Naive B cell (primary cell): ENCODE results near the gene ABCC6. TPM values are rescaled to one million over a fixed set of nuclear protein-coding genes. Genes with fewer than 3 reads are reported as not detected.
"Not testable (repeated sequence)": the region's sequence is repeated elsewhere in the genome, so short reads cannot be mapped to it uniquely, and the experiment has no call there.

Source experiments
- ATAC-seq, 2 donors: fragments of 150-1000 bp; cut with Tn5 transposase; 2 replicates each; pipeline ENCODE4 v1.10.0; 2021; ENCODE audit warnings: low read depth in 2 of 2, mild to moderate bottlenecking in 2 of 2, moderate library complexity in 2 of 2
- DNase-seq: peaks from one replicate; pipeline ENCODE4 v3.0.0; 2022
- H3K27ac Mint-ChIP-seq, 6 donors: one replicate each; pipeline ENCODE4 v1.8.0; 2020 to 2022; ENCODE audit warnings: mild to moderate bottlenecking in 6 of 6, mixed read lengths in 6 of 6, moderate library complexity in 5 of 6, inconsistent platforms in 2 of 6
- H3K27me3 Mint-ChIP-seq, 3 donors: one replicate each; pipeline ENCODE4 v1.8.0; 2021 to 2022; ENCODE audit warnings: mixed read lengths in 3 of 3, mild to moderate bottlenecking in 1 of 3
- H3K36me3 Mint-ChIP-seq, 2 donors: one replicate each; pipeline ENCODE4 v1.8.0; 2020 to 2022; ENCODE audit warnings: mixed read lengths in 2 of 2, inconsistent platforms in 1 of 2, mild to moderate bottlenecking in 1 of 2
- H3K4me1 Mint-ChIP-seq, 3 donors: one replicate each; pipeline ENCODE4 v1.8.0; 2020 to 2022; ENCODE audit warnings: mixed read lengths in 3 of 3, inconsistent platforms in 1 of 3, mild to moderate bottlenecking in 1 of 3, moderate library complexity in 1 of 3
- H3K4me3 Mint-ChIP-seq, 8 donors: one replicate each; pipeline ENCODE4 v1.8.0; 2020 to 2022; ENCODE audit warnings: mild to moderate bottlenecking in 8 of 8, mixed read lengths in 8 of 8, moderate library complexity in 8 of 8, inconsistent platforms in 2 of 8
- H3K9me3 Mint-ChIP-seq, 7 donors: one replicate each; pipeline ENCODE4 v1.8.0; 2020 to 2022; ENCODE audit warnings: mixed read lengths in 7 of 7, mild to moderate bottlenecking in 5 of 7, inconsistent platforms in 2 of 7, moderate library complexity in 1 of 7
- polyA plus RNA-seq, 6 donors: library from polyadenylated mRNA; unstranded; fragments of 300-500 nt; fragmentation: Illumina TruSeq; gene quantifications; one replicate each; pipeline ENCODE4 v1.2.3, GENCODE V29; 2021; ENCODE audit warnings: low read depth in 6 of 6

Gene ABCC6
- polyA plus RNA-seq, 6 donors from 2014 or later = 0.09 to 0.26 TPM; not detected in 4

DNA sequence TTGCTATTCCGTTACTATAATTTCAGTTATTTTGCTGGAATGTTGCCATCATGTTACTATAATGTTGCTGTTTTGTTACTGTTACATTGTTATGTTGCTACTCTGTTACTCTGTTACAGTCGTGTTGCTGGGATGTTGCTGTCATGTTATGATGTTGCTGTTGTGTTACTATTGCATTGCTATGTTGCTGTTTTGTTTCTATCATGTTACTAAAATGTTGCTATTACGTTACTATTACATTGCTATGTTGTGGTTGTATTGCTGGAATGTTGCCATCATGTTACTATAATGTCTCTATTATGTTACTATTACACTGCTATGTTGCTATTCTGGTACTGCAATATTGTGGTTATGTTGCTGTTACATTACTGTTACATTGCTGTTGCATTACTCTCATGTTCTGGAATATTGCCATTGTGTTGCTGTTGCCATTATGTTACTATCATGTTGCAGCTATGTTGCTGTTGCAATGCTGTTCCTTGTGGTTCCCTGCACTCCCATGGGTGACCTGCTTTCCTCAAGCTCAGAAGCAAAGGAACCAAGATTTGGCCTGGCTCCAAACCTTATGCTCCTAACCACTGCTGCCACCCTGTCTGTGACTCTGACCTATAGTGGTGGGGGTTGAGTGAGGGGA is 64.4 kb downstream of the ABCC6 start:
- ATAC-seq (no peak), DNase-seq (no peak)
- H3K27ac Mint-ChIP-seq = no peak overlapping the region
- no peaks in the 10 kb centered on the region for H3K4me1 Mint-ChIP-seq
- H3K4me3 Mint-ChIP-seq = no peak overlapping the region
- peaks cover 0 to 19% (median 14%) of the 10 kb centered on the region in 3 donors for H3K27me3 Mint-ChIP-seq
- peaks cover 3 to 16% of the 10 kb centered on the region in 2 donors for H3K36me3 Mint-ChIP-seq
- H3K9me3 Mint-ChIP-seq = peaks cover 14 to 49% (median 38%) of the 10 kb centered on the region in 7 donors

DNA sequence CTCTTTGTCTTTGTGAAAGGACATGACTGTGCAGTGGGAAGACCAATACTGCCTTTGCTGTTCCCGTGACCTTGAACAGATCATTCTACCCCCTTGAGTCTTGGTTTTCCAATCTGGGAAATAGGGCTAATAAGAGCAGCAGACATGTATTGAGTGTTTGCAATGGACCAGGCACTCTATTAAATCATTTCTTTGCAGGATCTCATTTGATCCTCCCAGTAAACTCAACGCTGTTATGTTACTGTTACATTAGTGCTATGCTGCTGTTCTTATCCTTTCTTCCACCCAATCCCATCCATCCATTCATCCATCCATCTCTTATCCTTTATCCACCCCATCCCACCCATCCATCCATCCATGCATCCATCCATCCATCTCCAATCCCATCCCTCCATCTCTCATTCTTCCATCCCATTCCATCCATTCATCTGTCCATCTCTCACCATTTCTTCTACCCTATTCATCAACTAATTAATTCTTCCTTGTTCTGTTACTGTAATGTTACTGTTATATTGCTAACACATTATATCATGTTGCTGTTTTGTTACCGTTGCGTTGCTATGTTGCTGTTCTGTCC is 65.1 kb downstream of the ABCC6 start:
- H3K36me3 Mint-ChIP-seq = peaks cover 3 to 16% of the 10 kb centered on the region in 2 donors
- no peak for DNase-seq
- peaks cover 14 to 49% (median 38%) of the 10 kb centered on the region in 7 donors for H3K9me3 Mint-ChIP-seq
- H3K27ac Mint-ChIP-seq = peak overlapping the region in 2 of 6 donors; percentile 13 to 19
- no peak overlapping the region for H3K4me3 Mint-ChIP-seq
- H3K27me3 Mint-ChIP-seq = peaks cover 0 to 19% (median 14%) of the 10 kb centered on the region in 3 donors
- ATAC-seq = no peak
- no peaks in the 10 kb centered on the region for H3K4me1 Mint-ChIP-seq

DNA sequence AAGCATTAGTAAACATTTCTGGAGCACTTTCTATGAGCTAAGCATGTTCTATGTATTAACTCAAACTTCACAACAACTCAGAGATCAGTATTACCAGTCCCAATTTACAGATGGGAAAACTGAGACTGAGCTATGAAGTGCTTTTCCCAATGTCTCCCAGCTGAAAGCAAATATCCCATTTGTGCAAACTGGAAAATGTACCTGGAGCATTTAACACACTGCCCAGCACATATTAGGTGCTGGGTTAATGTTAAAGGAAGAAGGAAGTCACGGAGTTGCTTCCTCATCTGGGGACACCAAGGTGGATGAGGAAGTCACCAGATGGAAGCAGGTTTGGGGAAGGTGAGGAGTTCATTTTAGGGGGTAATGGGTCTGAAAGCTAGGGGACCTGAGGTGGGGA is 66.1 kb downstream of the ABCC6 start:
- H3K9me3 Mint-ChIP-seq = peaks cover 14 to 49% (median 38%) of the 10 kb centered on the region in 7 donors
- peaks cover 3 to 15% of the 10 kb centered on the region in 2 donors for H3K36me3 Mint-ChIP-seq
- H3K4me1 Mint-ChIP-seq = no peaks in the 10 kb centered on the region
- H3K4me3 Mint-ChIP-seq = no peak overlapping the region
- H3K27ac Mint-ChIP-seq = no peak overlapping the region
- ATAC-seq = no peak
- H3K27me3 Mint-ChIP-seq = peaks cover 0 to 18% (median 13%) of the 10 kb centered on the region in 3 donors
- no peak for DNase-seq

DNA sequence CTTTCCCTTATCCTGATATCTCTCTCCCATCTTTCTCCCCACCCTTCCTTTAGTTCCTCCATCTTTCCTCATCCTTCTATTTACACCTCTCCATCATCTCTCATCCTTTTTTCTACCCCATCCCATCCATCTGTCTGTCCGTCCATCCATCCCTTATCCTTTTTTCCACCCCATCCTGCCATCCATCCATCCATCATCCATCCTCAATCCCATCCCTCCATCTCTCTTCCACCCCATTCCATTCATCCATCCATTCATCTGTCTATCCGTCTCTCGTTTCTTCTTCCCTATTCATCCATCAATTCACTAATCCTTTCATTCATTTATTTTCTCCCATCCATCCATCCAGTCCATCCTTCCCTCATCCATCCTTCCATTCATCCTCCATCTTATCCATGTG is 68.1 kb downstream of the ABCC6 start:
- ATAC-seq (no peak), DNase-seq (no peak)
- Mint-ChIP-seq H3K36me3 (peaks cover 3 to 9% of the 10 kb centered on the region in 2 donors), H3K9me3 (peaks cover 8 to 36% (median 30%) of the 10 kb centered on the region in 7 donors), H3K4me1 (no peaks in the 10 kb centered on the region), H3K27ac (no peak overlapping the region), H3K4me3 (no peak overlapping the region), H3K27me3 (peaks cover 0 to 11% (median 8%) of the 10 kb centered on the region in 3 donors)

DNA sequence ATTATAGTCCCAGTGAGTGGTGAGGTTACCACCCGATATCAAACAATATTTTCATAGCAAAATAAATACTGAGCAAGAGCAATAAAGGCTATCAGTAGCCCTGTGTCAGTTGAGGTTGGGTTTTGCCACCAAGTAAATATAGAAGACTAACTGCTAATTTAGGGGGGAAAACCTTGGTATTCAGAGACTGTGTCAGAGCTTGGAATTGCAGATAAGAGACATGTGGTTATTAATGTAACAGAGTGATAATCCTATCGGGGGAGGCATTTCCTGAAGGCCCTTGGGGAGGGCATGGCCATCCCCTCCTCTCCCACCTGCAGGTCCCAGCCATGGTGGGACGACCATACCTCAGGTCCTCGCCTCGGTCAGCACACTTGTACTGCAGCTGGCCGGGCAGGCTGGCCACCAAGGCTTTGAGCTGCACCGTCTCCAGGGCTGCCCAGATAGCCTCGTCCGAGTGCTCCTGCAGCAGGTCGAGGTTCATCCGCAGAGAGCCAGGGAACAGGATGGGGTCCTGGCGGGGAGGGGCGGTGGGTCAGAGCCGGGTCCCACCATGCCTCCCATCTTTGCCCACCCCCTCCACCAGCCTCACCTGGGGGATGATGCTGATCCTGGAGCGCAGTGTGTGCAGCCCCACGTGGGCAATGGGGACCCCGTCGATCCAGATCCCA is 68.9 kb downstream of the ABCC6 start:
- no peaks in the 10 kb centered on the region for H3K4me1 Mint-ChIP-seq
- no peak overlapping the region for H3K27ac Mint-ChIP-seq

DNA sequence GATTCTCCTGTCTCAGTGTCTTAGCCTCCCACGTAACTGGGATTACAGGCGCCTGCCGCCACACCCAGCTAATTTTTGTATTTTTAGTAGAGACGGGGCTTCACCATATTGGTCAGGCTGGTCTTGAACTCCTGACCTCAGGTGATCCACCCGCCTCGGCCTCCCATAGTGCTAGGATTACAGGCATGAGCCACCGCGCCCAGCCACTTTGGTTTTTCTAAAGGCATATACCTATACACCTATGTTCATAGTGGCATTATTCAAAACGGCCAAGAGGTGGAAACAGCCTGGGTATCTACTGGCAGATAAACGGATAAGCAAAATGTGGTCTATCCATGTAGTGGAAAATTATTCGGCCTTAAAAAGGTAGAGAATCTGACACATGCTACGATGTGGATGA is 70.3 kb downstream of the ABCC6 start:
- H3K36me3 Mint-ChIP-seq, H3K4me1 Mint-ChIP-seq, H3K4me3 Mint-ChIP-seq, ATAC-seq, DNase-seq: not testable (repeated sequence)
- H3K27me3 Mint-ChIP-seq = peaks cover 0 to 11% (median 8%) of the 10 kb centered on the region in 3 donors
- peak overlapping the region in 1 of 6 donors; percentile 14 for H3K27ac Mint-ChIP-seq
- H3K9me3 Mint-ChIP-seq = peaks cover 0 to 15% (median 9%) of the 10 kb centered on the region in 7 donors

More for the DNA sequence above, 68.9 kb downstream of the ABCC6 start:
- Mint-ChIP-seq H3K9me3 (peaks cover 6 to 27% (median 22%) of the 10 kb centered on the region in 7 donors), H3K36me3 (peaks cover 3 to 9% of the 10 kb centered on the region in 2 donors), H3K4me3 (no peak overlapping the region), H3K27me3 (peaks cover 0 to 11% (median 8%) of the 10 kb centered on the region in 3 donors)
- DNase-seq (no peak), ATAC-seq (no peak)

DNA sequence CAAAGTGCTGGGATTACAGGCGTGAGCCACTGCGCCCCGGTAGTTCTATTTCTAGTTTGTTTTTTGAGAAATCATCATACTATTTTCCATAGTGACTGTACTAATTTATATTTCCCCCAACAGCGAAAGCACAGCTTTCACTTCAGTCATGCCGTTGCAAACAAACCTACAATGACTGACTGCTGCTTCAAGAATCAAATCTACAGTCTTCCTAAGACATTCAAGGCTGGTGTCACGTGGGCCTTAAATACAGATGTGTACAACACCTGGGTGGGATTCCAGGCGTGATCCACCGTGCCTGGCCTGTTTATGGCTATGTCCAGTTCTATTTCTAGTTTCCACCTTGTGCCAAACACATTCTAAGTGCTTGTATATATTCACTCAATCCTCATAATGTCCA is 72.0 kb downstream of the ABCC6 start:
- peaks cover 0 to 8% (median 0%) of the 10 kb centered on the region in 7 donors for H3K9me3 Mint-ChIP-seq
- no peaks in the 10 kb centered on the region for H3K36me3 Mint-ChIP-seq
- H3K4me1 Mint-ChIP-seq = no peaks in the 10 kb centered on the region
- H3K27me3 Mint-ChIP-seq = peaks cover 0 to 11% (median 8%) of the 10 kb centered on the region in 3 donors
- no peak for DNase-seq
- ATAC-seq = no peak
- no peak overlapping the region for H3K4me3 Mint-ChIP-seq
- H3K27ac Mint-ChIP-seq = peak overlapping the region in 1 of 6 donors; percentile 44

DNA sequence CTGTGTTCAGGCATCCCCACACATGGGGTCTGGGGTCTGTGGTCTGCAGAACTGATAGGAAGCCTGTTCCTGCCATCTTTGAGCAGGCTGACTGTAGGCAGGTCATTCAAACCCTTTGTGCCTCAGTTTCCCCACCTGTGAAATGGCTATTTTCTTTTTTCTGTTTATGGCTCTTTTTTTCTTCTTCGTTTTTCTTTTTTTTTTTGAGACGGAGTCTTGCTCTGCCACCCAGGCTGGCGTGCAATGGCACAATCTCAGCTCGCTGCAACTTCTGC is 72.5 kb downstream of the ABCC6 start:
- peaks cover 0 to 8% (median 0%) of the 10 kb centered on the region in 7 donors for H3K9me3 Mint-ChIP-seq
- peak overlapping the region in 2 of 6 donors; percentile 44 to 79 for H3K27ac Mint-ChIP-seq
- H3K4me1 Mint-ChIP-seq = no peaks in the 10 kb centered on the region
- H3K27me3 Mint-ChIP-seq = peaks cover 0 to 11% (median 8%) of the 10 kb centered on the region in 3 donors
- ATAC-seq (no peak), DNase-seq (no peak)
- H3K4me3 Mint-ChIP-seq = no peak overlapping the region
- no peaks in the 10 kb centered on the region for H3K36me3 Mint-ChIP-seq

DNA sequence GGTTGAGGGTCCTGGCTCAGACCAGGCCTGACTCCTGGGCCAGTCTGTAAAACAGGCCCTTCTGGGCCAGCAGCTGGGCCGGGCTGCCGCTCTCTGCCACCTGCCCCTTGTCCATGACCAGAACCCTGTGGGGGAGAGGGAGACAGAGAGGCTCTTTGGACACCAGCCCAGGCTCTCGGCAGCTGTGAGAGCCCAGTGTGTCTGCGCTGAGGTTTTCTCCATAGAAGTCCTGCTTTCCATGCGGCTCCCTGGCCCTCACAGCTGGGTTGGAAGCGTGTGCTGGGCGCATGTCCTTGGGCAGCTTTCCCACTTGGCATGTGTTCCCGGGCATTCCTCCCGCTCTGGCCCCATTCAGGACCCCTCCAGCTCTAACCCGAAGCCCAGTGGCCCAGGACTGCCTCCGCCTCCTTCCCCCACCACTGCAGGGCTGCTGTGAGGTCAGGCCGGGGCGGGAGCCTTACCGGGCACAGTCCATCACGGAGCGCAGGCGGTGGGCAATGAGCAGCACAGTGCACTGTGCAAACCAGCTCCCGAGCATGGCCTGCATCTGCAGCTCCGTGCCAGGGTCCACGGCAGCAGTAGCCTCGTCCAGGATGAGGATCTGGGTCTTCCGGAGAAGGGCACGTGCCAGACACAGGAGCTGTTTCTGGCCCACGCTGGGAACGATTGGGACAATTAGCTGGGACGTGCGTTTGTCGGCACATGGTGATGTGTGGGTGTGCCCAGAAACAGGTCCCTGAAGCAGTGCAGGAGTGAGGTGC is 73.0 kb downstream of the ABCC6 start:
- Mint-ChIP-seq H3K27me3 (peaks cover 0 to 7% (median 5%) of the 10 kb centered on the region in 3 donors), H3K27ac (peak overlapping the region in 1 of 6 donors; percentile 11), H3K9me3 (peaks cover 0 to 4% (median 0%) of the 10 kb centered on the region in 7 donors), H3K4me1 (peaks cover 0 to 5% (median 0%) of the 10 kb centered on the region in 3 donors), H3K36me3 (no peaks in the 10 kb centered on the region), H3K4me3 (no peak overlapping the region)
- no peak for ATAC-seq
- DNase-seq = no peak

DNA sequence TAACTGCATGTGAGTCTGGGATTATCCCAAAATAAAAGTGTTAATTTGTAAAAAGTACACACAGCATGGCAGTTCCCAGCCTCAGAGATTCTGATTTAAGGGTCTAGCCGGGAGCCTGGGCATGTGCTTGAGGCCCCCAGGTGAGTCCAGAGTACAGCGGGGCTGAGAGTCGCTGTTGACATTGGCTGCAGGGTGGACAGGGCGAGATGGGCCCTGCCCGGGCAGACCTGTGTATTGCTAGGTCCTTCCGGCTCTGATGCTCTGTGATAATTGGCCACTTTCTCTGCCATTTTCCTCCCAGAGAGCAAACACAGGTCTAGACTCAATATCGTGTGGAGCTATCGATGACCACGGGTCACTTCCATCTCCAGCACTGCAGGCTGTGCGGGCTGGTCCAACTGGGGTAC is 73.6 kb downstream of the ABCC6 start:
- DNase-seq (no peak), ATAC-seq (no peak)
- Mint-ChIP-seq H3K27me3 (peaks cover 0 to under 1% (median 0%) of the 10 kb centered on the region in 3 donors), H3K36me3 (no peaks in the 10 kb centered on the region), H3K4me1 (peaks cover 0 to 7% (median 0%) of the 10 kb centered on the region in 3 donors), H3K4me3 (no peak overlapping the region), H3K27ac (peak overlapping the region in 1 of 6 donors; percentile 11), H3K9me3 (no peaks in the 10 kb centered on the region)

DNA sequence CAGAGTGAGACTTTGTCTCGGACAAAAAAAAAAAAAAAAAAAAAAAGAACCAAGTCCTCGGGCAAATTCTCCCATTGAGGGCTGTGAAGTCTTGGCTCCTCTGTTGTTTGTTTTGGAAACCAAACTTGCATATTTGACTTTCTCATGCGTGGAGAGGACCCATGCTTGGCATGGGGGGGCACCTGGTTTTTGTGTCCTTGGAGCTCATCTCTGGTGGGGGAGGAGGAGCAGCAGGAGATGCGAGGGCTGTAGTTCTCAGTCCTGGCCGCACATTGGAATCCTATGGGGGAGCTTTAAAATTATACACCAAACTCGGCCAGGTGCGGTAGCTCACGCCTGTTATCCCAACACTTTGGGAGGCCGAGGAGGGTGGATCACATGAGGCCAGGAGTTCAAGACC is 74.5 kb downstream of the ABCC6 start:
- H3K4me3 Mint-ChIP-seq = no peak overlapping the region
- no peaks in the 10 kb centered on the region for H3K27me3 Mint-ChIP-seq
- H3K27ac Mint-ChIP-seq = peak overlapping the region in 1 of 6 donors; percentile 68
- ATAC-seq = no peak
- no peaks in the 10 kb centered on the region for H3K36me3 Mint-ChIP-seq
- no peak for DNase-seq
- peaks cover 0 to 7% (median 0%) of the 10 kb centered on the region in 3 donors for H3K4me1 Mint-ChIP-seq
- H3K9me3 Mint-ChIP-seq = no peaks in the 10 kb centered on the region

DNA sequence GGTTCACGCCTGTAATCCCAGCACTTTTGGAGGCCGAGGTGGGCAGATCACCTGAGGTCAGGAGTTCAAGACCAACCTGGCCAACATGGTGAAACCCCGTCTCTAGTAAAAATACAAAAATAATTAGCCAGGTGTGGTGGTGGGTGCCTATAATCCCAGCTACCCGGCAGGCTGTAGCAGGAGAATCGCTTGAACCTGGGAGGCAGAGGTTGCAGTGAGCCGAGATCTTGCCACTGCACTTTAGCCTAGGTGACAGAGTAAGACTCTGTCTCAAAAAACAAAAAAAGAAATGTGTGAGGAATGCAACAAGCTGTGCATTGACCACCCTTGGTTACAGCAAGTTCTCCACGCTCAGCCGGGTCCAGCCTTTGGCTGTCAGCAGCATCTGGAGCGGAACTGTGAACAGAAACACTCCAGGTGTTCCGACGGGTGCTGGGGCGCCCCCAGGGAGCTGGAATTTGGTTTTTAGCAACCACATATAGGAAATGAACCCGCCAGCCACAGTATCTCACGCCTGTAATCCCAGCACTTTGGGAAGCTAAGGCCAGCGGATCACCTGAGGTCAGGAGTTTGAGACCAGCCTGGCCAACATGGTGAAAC is 75.2 kb downstream of the ABCC6 start:
- not testable (repeated sequence) for ATAC-seq, H3K27me3 Mint-ChIP-seq, H3K9me3 Mint-ChIP-seq, H3K36me3 Mint-ChIP-seq, DNase-seq, H3K4me3 Mint-ChIP-seq, H3K27ac Mint-ChIP-seq, H3K4me1 Mint-ChIP-seq
